Upper lobe of right lung (tissue), 1 donor: ENCODE results near the gene CIITA. TPM values are rescaled to one million over a fixed set of nuclear protein-coding genes. Genes with fewer than 3 reads are reported as not detected.

Experiments
- ATAC-seq: fragments of 200-7000 bp; cut with Tn5 transposase; one replicate; pipeline ENCODE4 v1.9.1; 2020; ENCODE audit warnings: mild to moderate bottlenecking, moderate library complexity
- DNase-seq: peaks from one replicate; pipeline ENCODE4 v3.0.0-alpha.2; 2020
- H3K27ac ChIP-seq: fragments of 200-600 bp; one replicate; pipeline ENCODE4 v1.8.0; 2022
- H3K27me3 ChIP-seq: fragments of 200-600 bp; one replicate; pipeline ENCODE4 v1.8.0; 2022; ENCODE audit warnings: mild to moderate bottlenecking
- H3K36me3 ChIP-seq: fragments of 200-600 bp; one replicate; pipeline ENCODE4 v1.8.0; 2022
- H3K4me1 ChIP-seq: fragments of 200-600 bp; one replicate; pipeline ENCODE4 v1.8.0; 2022
- H3K4me3 ChIP-seq: fragments of 200-600 bp; one replicate; pipeline ENCODE4 v1.8.0; 2022; ENCODE audit warnings: mild to moderate bottlenecking
- H3K9me3 ChIP-seq: fragments of 200-600 bp; one replicate; pipeline ENCODE4 v1.8.0; 2022
- intact Hi-C: fragments of 100-400 bp; cut with DNase I; formaldehyde crosslinking; loops from one replicate; pipeline ENCODE4 v1.11.0; 2022
- total RNA-seq: library from RNA; stranded (reverse); fragmentation: NEBNext Ultra II Directional; extraction: Animal tissue kit (Norgen Biotek cat#: 25700); gene quantifications from one replicate; pipeline ENCODE4 v1.2.1, GENCODE V29; 2021
- TF ChIP-seq, protein P1 (sequence below): fragments of 200-600 bp; IDR thresholded peaks from one replicate; pipeline ENCODE4 v1.8.0; 2022; ENCODE audit warnings: antibody characterized with exemption
- donor health status: DM: no; HTN: yes; CAD: no; lungs with severe emphysema.

Gene CIITA
- total RNA-seq, 1 donor from 2014 or later, result 78.9 TPM

DNA sequence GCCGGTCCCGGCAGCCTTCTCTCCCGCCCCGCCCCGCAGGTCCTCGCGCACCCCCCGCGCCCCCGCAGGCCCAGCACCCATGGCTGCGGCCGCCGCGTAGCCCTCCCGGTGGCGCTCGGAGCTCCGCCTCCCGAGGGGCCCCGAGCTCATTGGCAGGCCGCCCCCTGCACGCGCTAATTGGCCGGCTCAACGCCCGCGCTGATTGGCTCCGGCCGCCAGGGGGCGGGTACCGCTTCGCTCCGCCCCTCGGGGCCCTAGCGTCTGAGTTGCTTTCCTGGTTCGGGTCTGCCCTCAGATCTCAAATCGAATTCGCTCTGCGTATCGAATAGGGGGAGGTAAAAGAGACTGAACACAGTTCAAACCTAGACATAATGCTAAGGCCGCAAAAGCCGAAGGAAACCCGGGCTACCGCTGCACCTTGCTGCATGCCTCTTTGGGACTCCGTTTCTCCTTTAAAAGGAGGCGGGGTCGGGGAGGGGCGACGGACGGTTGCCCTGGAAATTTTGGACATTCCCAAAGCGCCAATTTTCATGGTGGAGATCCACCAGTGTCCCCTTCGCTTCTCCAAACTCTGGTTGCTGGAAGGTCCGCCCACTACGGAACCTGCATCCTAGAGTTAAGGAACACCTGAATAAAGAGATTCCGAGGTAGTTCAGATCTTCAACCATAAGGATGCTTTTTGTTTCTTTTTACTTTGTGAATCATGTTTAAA lies 65.5 kb downstream of the CIITA start, which contains the start of gene DEXI:
Gene DEXI, minus strand, starts transcription at position 117 of the 712 bp plus-strand sequence. CDS start 463 bp downstream, outside the sequence.
- H3K4me1 ChIP-seq, result peaks cover 66% of the 10 kb centered on the region
- DNase-seq (peak; percentile 98), ATAC-seq (peak; percentile 85)
- TF ChIP-seq, protein P1, sequence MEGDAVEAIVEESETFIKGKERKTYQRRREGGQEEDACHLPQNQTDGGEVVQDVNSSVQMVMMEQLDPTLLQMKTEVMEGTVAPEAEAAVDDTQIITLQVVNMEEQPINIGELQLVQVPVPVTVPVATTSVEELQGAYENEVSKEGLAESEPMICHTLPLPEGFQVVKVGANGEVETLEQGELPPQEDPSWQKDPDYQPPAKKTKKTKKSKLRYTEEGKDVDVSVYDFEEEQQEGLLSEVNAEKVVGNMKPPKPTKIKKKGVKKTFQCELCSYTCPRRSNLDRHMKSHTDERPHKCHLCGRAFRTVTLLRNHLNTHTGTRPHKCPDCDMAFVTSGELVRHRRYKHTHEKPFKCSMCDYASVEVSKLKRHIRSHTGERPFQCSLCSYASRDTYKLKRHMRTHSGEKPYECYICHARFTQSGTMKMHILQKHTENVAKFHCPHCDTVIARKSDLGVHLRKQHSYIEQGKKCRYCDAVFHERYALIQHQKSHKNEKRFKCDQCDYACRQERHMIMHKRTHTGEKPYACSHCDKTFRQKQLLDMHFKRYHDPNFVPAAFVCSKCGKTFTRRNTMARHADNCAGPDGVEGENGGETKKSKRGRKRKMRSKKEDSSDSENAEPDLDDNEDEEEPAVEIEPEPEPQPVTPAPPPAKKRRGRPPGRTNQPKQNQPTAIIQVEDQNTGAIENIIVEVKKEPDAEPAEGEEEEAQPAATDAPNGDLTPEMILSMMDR, result peak; percentile 40
- intact Hi-C loops, result no loop called here
- peak within 1 kb of the TSS; percentile 70 for H3K4me3 ChIP-seq
- H3K27me3 ChIP-seq, result no peaks in the 10 kb centered on the region
- no peaks in the 10 kb centered on the region for H3K9me3 ChIP-seq
- H3K36me3 ChIP-seq, result no peaks in the 10 kb centered on the region
- H3K27ac ChIP-seq, result peak within 1 kb of the TSS; percentile 84

DNA sequence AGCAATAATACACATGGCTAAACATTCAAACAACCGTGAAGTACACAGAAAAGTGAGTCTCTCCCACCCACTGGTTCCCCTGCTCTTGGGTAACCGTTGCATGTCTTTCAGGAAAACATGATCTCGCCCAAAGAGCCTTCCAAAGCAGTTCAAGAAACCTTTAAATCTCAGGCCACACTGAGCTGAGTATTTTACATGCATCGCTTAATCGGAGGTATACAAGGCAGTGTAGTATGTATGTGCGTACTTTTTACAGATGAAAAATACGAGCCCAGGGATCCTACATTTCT lies 66.0 kb downstream of the CIITA start:
- ATAC-seq (no peak), DNase-seq (no peak)
- intact Hi-C loops, result no loop called here
- peak overlapping the region; percentile 84 for H3K27ac ChIP-seq
- no peaks in the 10 kb centered on the region for H3K9me3 ChIP-seq
- H3K4me3 ChIP-seq, result no peak overlapping the region
- TF ChIP-seq, protein P1, result no peak
- H3K4me1 ChIP-seq, result peaks cover 61% of the 10 kb centered on the region
- H3K27me3 ChIP-seq, result no peaks in the 10 kb centered on the region
- no peaks in the 10 kb centered on the region for H3K36me3 ChIP-seq

DNA sequence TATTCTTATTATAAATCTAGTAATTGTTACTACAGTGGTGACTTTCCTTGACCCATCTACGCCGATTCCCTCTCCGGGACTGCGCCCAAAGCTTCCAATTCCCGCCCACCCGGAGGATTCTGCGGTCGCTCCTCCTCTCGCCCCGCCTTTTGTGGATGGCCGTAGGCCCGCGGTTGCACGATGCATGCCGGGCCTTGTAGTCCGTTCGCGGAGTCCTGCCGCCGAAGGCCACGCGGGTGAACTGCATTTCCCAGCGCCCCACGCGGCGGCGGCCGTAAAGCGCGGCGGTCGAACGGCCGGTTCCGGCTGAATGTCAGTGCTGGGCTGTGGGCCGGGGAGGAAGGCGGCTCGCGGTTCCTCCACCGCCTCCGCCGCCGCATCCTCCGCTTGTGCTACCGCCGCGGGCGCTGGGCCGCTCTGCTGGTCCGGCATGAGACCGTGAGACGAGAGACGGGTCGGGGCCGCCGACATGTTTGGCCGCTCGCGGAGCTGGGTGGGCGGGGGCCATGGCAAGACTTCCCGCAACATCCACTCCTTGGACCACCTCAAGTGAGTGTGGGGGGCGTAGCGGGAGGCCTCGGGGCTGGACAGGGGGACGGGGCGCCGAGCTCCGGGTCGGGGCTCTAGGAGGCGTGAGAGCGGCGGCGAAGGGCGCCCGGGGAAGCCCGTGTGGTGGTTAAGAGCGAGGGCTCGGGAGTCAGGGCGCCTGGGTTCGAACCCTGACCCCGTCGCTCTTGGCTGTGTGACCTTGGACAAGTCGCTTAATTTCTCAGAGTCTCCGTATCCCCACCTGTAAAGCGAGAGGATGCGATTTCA lies 67.5 kb downstream of the CIITA start, which contains the start of gene CLEC16A:
Gene CLEC16A, plus strand, starts transcription at position 316 of the 816 bp plus-strand sequence. Its CDS starts 154 bp downstream, at position 470.
- Histone ChIP-seq H3K4me3 (peak within 1 kb of the TSS; percentile 83), H3K36me3 (no peaks in the 10 kb centered on the region), H3K9me3 (no peaks in the 10 kb centered on the region), H3K27ac (peak within 1 kb of the TSS; percentile 77), H3K27me3 (no peaks in the 10 kb centered on the region), H3K4me1 (peaks cover 52% of the 10 kb centered on the region)
- TF ChIP-seq, protein P1, result no peak
- DNase-seq (peak; percentile 99), ATAC-seq (peak; percentile 86)
- intact Hi-C loops, result no loop called here

DNA sequence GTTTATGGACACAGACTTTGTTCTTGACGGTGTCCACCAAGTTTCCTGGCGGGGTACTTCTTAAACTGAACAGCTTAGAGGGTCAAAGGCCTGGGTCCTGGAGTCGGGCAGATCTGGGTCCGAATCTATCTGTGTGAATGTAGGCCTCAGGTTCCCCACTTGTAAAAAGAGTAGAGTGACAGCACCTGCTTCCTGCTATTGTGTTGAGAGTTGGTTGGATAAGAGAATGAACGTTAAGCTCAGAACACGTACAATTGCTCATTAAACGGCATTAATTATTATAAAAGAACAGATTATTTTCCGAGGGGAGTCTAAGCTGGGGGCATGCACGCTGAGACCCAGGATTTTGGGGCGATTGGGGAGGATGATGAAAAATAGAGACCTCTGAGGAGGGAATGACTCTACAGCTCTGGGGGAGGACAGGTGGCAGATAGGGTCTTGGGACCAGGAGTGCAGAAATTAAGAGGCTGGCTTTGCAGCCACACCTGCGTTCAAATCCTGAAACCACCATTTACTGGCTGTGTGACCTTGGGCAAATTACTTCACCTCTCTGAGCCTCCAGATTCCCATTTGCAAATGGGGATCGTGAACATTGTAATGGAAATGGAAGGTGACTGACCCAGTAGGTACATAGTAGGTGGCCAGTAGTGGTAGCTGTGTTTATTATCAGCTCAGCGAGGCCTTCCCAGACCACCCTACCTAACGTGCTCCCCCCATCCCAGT lies 68.2 kb downstream of the CIITA start:
- H3K4me3 ChIP-seq, result peak overlapping the region; percentile 83
- no peaks in the 10 kb centered on the region for H3K36me3 ChIP-seq
- ATAC-seq, result no peak
- no peaks in the 10 kb centered on the region for H3K9me3 ChIP-seq
- no peak for DNase-seq
- H3K27me3 ChIP-seq, result no peaks in the 10 kb centered on the region
- TF ChIP-seq, protein P1, result no peak
- peak overlapping the region; percentile 77 for H3K27ac ChIP-seq
- intact Hi-C loops, result no loop called here
- peaks cover 46% of the 10 kb centered on the region for H3K4me1 ChIP-seq

DNA sequence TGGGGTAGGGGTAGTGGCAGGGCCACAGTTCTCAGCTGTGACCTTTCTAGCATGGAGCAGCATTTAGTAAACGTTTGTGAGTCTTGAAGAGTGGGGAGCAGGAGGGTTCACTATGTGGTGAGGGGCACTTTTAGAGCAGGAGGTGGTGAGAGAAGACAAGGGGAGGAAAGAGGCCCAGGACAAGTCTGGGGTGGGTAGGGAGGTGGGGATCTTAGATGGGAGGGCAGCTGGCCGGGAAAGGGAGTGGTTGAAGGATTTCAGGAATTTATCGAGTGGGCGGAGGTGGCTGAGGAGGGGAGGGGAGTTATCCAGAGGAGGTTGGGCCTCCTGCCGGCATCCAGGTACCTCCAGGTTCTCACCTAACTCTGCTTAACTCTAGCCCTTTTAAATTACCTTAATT lies 69.3 kb downstream of the CIITA start:
- DNase-seq (peak; percentile 77), ATAC-seq (peak; percentile 27)
- TF ChIP-seq, protein P1, result no peak
- Histone ChIP-seq H3K36me3 (no peaks in the 10 kb centered on the region), H3K4me1 (peaks cover 41% of the 10 kb centered on the region), H3K9me3 (no peaks in the 10 kb centered on the region), H3K27ac (peak overlapping the region; percentile 62), H3K27me3 (no peaks in the 10 kb centered on the region), H3K4me3 (peak overlapping the region; percentile 83)
- intact Hi-C loops, result no loop called here
